Measurements from ENCODE around the gene ETF1.

GRCh38 chr5:138563340-138564118, 20.5 kb upstream of the ETF1 start:
- no peak for TF ChIP-seq CTCF (IDR thresholded peaks at IDR 0.05)
- no peak for TF ChIP-seq POLR2AphosphoS5 (IDR thresholded peaks at IDR 0.05)
